ENCODE measurements around the gene ADAMTSL4. TPM values are rescaled to one million over a fixed set of nuclear protein-coding genes. Genes with fewer than 3 reads are reported as not detected.

Gene ADAMTSL4
- total and polyA plus RNA-seq, 9 of the 15 experiments (the other 6 are each of a cell fraction or from before 2014, with no cell fraction given): 12.7 to 212 (median 35.6) TPM

DNA sequence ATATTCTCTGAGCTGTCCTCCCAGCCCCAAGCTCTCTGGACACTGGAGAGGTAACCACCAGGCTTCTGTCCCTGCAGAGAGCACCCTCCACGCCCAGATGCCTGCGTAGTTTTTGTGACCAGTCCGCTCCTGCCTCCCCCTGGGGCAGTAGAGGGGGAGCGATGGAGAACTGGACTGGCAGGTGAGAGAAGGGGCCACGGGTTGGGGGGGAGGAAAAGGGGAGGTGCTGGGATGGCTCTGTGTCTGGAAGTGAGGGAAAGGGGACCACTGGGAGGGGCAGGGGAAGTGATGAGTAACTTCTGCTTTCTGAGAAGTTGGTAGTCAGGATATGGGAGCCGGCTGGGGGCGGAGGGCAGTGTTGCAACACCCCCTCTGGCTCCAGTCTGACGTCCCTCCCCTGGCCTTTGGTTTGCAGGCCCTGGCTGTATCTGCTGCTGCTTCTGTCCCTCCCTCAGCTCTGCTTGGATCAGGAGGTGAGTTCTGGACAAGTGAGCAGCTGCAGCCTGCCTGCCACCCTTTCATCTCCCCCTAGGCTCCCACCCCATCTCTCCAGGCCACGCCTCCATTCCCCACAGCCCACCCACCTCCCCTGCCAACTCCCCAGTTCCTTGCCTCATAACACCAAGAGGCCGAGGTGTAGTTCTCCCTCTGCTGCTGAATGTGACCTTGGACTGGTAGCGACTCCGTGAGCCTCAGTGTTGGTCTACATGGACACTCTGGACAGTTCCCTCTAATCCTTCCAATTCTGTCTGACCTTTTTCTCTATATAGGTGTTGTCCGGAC lies 3.1 kb downstream of the ADAMTSL4 start (continued):
- TF ChIP-seq, protein P1, sequence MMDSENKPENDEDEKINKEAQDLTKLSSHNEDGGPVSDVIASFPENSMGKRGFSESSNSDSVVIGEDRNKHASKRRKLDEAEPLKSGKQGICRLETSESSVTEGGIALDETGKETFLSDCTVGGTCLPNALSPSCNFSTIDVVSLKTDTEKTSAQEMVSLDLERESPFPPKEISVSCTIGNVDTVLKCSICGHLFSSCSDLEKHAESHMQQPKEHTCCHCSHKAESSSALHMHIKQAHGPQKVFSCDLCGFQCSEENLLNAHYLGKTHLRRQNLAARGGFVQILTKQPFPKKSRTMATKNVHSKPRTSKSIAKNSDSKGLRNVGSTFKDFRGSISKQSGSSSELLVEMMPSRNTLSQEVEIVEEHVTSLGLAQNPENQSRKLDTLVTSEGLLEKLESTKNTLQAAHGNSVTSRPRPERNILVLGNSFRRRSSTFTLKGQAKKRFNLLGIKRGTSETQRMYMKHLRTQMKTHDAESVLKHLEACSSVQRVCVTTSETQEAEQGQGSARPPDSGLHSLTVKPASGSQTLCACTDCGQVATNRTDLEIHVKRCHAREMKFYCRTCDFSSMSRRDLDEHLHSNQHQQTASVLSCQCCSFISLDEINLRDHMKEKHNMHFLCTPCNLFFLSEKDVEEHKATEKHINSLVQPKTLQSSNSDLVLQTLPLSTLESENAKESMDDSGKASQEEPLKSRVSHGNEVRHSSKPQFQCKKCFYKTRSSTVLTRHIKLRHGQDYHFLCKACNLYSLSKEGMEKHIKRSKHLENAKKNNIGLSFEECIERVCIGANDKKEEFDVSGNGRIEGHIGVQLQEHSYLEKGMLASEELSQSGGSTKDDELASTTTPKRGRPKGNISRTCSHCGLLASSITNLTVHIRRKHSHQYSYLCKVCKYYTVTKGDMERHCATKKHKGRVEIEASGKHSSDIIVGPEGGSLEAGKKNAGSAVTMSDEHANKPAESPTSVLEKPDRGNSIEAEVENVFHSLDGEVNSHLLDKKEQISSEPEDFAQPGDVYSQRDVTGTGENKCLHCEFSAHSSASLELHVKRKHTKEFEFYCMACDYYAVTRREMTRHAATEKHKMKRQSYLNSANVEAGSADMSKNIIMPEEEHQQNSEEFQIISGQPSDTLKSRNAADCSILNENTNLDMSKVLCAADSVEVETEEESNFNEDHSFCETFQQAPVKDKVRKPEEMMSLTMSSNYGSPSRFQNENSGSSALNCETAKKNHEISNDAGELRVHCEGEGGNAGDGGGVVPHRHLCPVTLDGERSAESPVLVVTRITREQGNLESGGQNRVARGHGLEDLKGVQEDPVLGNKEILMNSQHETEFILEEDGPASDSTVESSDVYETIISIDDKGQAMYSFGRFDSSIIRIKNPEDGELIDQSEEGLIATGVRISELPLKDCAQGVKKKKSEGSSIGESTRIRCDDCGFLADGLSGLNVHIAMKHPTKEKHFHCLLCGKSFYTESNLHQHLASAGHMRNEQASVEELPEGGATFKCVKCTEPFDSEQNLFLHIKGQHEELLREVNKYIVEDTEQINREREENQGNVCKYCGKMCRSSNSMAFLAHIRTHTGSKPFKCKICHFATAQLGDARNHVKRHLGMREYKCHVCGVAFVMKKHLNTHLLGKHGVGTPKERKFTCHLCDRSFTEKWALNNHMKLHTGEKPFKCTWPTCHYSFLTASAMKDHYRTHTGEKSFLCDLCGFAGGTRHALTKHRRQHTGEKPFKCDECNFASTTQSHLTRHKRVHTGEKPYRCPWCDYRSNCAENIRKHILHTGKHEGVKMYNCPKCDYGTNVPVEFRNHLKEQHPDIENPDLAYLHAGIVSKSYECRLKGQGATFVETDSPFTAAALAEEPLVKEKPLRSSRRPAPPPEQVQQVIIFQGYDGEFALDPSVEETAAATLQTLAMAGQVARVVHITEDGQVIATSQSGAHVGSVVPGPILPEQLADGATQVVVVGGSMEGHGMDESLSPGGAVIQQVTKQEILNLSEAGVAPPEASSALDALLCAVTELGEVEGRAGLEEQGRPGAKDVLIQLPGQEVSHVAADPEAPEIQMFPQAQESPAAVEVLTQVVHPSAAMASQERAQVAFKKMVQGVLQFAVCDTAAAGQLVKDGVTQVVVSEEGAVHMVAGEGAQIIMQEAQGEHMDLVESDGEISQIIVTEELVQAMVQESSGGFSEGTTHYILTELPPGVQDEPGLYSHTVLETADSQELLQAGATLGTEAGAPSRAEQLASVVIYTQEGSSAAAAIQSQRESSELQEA (IDR thresholded peaks at IDR 0.05; ENCODE audit: low read depth): peak; percentile 79
- TF ChIP-seq ZEB2 (IDR thresholded peaks at IDR 0.05): no peak; the same call in 1 of the 2 replicates
- no peak for TF ChIP-seq ZNF165 (CRISPR knock-in tag; IDR thresholded peaks at IDR 0.05; ENCODE audit: borderline replicate concordance)
- peak; percentile 21 to 59; a peak in 3 of 4 replicates for TF ChIP-seq TRIM24 (IDR thresholded peaks at IDR 0.05)
- TF ChIP-seq HDAC8 (tag; IDR thresholded peaks at IDR 0.05): no peak
- no peak for TF ChIP-seq CUX1 (CRISPR knock-in tag; IDR thresholded peaks at IDR 0.05)
- no peak for TF ChIP-seq SREBF2 (CRISPR knock-in tag; IDR thresholded peaks at IDR 0.05)
- no peak for TF ChIP-seq PHF20 (IDR thresholded peaks at IDR 0.05; ENCODE audit: partially characterized antibody)
- no peak for TF ChIP-seq ARNT (IDR thresholded peaks at IDR 0.05)
- TF ChIP-seq ATF7 (IDR thresholded peaks at IDR 0.05): peak; percentile 83
- no peak for TF ChIP-seq SRSF9 (IDR thresholded peaks at IDR 0.05; ENCODE audit: borderline replicate concordance, low read depth, low read length)
- no peak for TF ChIP-seq MEF2A (IDR thresholded peaks at IDR 0.05; ENCODE audit: control insufficient read depth, low read depth, low read length)
- TF ChIP-seq, protein P2, sequence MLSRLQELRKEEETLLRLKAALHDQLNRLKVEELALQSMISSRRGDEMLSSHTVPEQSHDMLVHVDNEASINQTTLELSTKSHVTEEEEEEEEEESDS (CRISPR knock-in tag; IDR thresholded peaks at IDR 0.05): no peak
- TF ChIP-seq OTX1 (CRISPR knock-in tag; IDR thresholded peaks at IDR 0.05): no peak
- no peak for TF ChIP-seq ELF2 (CRISPR knock-in tag; IDR thresholded peaks at IDR 0.05)
- TF ChIP-seq MCM3 (IDR thresholded peaks at IDR 0.05): no peak
- TF ChIP-seq HDAC2 (IDR thresholded peaks at IDR 0.05): peak; percentile 78; the same call in 1 of the 2 replicates

All from K562 (cell line).